NCI-H1105 treated with DMSO at 0.1 percent for 48 hours (cell line): Measurements from ENCODE around the gene L3MBTL4.

Experiments
- DNase-seq: peaks from one replicate; lab custom pipeline; 2025; lab: John Stamatoyannopoulos, UW

Gene L3MBTL4

DNA sequence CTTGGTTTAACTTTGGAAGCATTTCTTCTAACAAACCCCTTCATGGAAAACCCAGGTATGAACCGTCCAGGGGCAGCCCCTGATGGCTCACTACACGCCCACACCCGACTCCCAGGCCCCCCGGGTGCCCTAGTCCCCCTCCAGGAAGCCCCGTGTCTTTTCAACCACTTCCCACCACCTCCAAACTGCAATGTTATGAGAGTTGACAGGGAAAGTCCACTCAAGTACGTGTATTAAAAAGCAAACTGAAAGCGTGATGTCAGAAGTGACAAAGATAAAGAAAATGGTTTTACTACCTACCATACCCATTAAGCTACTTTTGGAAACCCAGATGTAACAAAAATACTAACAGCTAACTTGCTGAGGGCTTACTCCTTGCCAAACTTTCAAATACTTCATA, 51.5 kb downstream of the L3MBTL4 start:
- DNase-seq = no peak

DNA sequence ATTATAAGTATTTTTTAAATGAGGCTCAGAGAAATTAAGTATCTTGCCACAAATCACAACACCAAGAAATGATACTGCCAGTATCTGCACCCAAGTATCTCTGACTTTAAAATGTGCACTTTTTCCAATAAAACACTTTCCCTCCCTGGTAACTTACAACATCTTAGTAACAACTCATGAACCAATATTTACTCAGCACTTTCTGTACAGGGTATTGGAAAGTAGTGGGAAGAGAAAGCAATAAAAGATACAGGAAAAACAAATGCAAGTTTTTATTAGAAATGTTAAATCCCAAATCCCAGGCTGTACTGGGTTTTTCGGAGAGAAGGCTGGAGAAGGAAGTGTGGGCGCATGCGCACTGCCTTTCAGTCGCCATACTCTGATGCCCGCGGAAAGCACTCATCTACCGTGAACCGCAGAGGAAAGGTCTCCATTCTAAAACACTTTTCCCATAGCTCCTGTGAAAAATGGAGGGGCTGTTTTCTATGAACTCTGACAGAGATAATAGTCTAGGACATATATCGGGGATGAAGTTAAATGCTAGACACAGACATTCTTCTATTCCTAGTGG, 52.1 kb downstream of the L3MBTL4 start:
- DNase-seq = no peak

DNA sequence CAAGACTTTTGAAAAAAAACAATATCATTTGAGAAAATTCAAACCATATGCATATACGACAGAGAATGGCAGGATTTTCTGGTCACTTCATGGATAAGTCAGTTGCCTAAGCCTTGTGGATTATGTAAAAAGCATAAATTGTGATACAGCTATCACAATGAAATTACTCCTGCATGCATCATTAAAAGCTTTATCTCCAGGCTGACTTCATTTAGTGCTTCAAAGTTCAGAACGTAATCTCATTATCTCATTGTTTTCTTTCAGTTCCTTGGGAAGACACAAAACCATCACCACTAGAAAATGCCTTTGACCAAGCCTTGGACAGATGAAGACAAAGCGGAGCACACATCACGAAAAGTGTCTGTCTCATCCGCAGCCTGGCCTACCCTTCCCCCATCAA, 57.0 kb downstream of the L3MBTL4 start:
- DNase-seq = no peak

DNA sequence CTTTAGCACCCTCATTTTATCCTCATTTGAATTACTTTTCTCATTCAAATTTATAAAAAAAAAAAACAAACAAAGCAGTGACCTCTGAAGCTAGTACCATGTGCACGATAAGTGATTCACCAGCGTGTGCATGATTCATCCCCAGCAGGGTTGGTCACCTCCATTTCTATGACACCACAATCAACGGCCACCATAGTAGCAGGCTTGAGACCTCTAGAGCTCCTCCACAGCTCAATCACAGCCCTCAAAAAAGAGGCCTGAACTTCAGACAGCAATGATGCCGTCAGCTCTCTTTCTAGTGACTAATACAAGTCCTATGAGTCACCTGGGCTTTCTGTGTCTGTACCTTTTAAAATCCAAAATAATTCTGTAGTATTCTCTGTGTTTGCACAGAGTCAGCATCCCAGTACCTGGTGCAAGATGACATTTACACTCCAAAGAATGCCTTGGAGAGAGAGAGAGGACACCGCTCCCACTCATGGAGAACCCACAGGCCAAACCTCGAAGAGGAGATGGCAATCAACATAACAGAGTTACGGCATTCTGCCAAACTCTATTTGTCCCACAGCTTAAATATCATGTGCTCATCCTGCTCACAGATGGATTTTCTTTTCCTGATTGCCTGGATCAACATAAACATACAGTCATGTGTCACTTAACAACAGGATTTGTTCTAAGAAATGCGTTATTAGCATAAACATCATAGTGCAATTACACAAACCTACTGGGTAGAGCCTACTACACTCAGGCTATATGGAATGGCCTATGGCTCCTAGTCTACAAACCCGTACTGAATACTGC, 58.7 kb downstream of the L3MBTL4 start:
- DNase-seq = no peak

DNA sequence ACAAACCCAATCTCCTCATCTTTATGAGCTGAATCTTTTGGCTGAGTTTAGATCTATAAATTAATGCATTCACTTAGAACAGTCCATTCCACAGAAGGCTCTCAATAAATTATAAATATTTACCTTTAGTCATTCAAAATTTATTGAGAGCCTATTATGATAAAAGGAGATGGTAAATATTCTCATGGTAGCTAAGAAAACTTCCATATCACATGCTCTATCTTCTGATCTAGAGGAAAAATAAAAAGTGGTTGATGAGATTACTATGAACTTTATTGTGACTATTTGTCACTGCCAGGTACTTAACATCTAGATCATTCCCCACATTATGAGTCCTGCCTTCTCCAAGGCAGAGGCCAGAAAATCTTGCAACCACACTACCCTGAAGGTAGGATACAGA, 62.4 kb downstream of the L3MBTL4 start:
- DNase-seq = peak; percentile 18

DNA sequence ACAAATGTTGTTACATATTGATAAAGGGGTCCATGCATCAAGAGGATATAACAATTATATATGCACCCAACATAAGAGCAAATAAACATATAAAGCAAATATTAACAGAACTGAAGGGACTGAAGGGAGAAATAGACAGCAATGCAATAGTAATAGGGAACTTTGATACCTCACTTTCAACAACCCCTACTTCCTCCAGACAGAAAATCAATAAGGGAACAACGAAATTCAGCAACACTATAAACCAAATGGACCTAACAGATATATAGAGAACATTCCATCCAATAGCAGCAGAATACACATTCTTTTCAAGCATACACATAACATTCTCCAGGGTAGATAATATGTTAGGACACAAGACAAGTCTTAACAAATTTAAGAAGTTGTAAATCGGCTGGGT, 71.7 kb downstream of the L3MBTL4 start:
- no peak for DNase-seq

DNA sequence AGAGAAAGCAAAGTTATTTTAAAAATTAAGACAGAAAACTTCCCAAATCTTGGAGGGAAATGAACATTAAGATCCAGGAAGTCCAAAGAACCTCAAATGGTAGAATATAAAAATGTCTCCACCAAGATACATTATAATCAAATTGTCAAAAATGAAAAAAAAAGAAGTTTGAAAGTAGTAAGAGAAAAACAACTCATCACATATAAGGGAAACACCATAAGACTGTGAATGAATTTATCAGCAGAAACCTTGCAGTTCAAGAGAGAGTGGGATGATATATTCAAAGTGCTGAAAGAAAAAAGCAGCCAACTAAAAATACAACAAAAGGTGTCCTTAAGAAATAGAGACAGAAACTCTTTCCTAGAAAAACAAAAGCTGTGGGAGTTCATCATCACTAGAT, 73.0 kb downstream of the L3MBTL4 start:
- DNase-seq = no peak

DNA sequence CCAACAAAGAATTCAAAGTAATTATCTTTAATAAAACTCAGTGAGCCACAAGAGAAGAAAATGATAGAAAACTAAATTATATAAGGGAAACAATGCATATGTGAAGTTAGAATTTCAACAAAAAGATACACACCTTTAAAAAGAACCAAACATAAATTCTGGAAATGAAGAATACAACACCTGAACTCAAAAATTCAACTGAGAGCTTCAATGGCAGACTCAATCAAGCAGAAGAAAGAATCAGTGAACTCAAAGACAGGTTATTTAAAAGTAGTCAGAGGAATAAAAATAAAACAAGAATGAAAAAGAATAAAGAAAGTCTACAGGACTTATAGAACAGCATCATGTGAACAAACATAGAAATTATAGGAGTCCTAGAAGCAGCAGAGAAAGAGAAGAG, 73.4 kb downstream of the L3MBTL4 start:
- no peak for DNase-seq

DNA sequence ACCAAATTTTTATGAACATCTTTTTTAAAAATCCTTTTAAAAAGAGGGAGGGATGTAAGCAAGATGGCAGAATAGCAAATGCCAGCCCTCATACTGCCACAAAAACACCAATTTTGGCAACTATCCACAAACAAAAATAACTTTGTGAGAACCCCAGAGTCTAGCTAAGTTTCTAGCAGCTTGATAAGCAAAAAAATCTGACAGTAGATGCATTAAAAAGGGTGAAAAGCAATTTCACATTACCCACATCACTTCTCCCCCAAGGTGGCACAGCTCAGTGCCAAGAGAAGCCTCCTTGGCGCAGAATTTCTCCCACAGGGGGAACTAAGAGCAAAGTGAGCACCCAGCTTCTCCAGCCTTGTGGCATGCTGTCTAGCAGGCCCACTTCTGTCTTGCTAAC, 74.6 kb downstream of the L3MBTL4 start:
- DNase-seq = no peak

DNA sequence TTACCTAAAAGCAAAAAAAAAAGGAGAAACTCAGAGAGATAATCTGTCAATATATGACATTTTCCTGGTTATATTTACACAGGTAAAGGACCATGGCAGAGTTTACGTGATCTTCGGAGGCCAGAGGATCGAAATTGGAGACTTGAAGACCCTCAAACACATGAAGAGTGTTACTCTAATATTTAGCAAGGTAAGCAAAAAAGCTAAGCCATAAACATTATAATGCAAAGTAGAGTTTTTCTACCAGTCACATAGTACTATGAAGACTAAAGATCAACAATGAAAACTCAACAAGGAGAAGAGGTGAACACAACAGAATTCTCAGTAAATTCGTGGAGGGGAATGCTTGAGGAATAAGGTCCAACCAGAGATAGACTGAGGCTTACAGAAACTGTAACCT, 78.5 kb downstream of the L3MBTL4 start:
- DNase-seq = no peak

DNA sequence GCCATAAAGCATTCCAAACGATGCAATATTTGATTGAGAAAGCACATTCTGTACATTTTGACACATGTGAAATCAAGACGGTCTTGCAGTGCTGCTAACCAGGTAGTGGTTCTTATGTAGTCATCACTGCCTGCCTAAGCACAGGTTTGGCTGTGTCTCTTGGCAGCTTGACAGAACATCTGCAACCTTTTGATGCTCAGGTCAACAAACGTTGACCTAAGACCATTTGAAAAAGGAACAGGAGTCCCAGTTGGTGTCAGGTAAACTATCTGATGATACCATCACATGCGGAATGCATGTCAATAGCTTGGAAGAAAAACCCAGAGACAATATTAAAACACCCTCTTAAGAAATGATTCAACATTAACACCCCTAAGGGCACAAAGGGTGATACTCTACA, 80.7 kb downstream of the L3MBTL4 start:
- DNase-seq = no peak

DNA sequence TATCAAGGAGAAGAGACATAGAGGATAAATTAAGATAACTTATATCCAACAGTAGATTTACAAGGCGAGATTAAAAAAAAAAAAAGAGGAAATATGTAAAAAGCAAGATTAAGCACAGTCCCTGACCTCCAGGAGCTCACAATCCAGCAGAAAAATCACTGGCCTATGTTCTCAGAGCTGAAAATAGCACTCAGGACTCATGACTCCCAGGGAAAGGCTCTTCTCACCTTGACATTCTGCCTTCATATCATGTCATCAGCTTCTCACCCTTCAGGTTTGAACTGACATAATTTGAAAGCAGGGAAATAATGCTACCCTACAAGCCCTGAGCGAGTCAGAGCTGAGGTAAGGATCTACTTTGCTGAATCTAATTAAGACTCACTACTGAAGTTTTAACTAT, 82.8 kb downstream of the L3MBTL4 start:
- no peak for DNase-seq

DNA sequence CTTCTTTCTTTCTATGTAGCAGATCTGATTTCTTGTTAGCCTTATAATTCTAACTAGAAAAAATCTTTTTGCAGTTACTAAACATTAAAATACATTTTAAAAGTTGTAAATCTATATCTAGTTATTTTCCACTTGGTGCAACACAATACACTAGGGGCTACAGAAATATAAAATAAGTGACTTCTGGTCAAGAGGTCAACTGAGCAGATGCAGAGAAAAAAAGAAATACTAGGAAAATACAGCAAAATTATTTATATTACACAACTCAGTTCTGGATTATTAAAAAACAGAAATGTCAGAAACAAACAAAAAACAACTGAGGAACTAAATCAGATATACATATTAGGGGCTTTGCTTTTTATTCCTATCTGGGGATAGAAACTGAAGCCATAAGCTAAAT, 83.9 kb downstream of the L3MBTL4 start:
- DNase-seq = no peak

DNA sequence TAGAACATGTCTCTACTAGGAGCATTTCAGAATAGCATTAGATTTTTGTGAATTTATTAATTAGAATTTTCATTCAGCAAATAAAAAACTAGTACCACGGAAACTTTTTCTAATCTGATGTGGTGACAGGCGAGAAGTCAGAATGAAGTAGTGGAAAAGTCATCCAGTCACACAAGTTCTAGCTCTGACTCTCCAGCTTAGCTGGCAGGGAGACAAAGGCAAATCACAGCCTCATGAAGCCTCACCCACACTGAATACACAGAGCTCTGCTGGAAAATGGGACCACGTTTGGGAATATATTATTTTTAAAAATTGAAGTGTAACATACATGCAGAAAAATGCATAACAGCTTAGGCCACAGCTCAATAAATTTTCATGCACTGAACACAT, 86.1 kb downstream of the L3MBTL4 start:
- no peak for DNase-seq

DNA sequence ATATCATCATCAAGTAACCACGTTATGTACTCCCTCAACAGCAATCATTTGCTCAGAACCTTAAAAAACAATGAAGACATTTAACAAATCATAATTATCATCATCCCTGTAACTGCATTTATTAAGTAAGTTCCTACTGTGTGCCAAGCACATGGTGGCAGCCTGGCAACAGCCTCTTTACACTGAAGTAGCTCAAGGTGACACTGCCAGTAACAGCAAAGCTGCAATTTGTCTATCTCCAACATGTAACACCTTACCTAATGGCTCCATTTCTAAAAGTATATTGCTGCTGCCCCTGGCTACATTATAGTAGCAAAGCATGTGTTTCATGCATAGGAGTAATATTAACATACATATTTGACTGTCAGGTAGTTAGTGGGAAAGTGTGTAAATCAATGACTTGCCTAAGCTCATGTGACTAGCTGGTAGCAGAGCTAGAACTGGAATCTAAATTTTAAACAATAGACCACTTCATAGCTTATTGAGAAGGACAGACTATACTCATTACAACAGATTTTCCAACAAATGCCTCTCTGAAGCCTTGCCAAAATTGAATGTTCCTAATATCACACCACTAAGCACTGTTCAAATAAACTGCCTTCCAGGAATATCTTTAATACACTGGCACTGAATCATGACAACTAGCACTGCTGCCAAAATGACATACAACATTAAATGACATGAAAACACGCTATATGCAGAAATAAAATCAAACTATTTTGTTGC, 86.7 kb downstream of the L3MBTL4 start:
- DNase-seq = peak; percentile 68

DNA sequence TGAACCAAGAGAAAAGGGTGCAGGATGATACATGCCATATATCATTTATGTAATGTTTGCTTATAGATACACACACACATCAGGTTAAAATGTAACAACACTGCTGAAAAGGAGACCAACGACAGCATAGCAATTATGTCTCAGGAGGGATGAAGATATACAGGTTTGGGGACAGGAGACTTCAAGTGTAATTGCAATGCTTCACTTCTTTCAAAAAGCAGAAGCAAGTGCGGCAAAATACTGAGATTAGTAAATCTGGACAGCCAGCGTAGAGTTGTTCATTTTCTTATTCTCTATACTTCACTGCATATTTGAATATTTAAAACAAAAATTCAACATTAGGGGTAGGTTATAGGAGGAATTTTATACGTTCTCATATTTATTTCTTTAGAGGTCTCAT, 87.2 kb downstream of the L3MBTL4 start:
- no peak for DNase-seq

DNA sequence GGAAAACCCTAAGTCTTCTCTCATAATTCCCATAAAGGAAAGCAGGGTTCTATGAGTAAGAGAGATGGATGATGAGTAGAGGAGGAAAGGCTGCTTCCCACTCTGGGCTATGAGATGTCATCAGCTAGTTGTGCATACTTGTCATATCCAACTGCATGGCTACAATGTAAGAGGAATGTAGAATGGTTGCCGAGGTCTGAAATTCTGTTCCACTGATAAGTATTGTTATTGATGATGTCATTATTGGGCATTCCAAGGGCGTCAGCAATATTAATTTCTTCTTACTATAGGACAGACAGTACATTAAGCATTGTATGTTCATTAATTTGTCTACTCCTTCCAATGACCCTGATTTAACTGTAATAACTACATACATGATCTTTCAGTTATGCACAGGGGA, 88.1 kb downstream of the L3MBTL4 start:
- DNase-seq = no peak

DNA sequence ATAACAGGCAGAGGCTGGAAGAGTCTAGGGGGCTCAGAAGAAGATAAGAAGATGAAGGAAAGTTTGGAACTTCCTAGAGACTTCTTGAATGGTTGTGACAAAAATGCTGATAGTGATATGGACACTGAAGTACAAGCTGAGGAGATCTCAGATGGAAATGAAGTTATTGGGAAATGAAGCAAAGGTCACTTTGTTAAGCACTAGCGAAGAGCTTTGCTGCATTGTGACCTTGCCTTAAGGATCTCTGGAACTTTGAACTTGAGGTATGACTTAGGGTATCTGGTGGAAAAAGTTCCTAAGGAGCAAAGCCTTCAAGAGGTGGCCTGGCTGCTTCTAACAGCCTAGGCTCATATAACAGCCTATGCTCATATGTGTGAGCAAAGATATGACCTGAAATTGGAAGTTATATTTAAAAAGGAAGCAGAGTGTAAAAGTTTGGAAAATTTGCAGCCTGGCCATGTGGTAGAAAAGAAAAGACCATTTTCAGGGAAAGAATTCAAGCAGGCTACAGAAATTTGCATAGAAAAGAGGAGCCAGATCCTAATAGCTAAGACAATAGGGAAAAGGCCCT, 91.3 kb downstream of the L3MBTL4 start:
- no peak for DNase-seq

DNA sequence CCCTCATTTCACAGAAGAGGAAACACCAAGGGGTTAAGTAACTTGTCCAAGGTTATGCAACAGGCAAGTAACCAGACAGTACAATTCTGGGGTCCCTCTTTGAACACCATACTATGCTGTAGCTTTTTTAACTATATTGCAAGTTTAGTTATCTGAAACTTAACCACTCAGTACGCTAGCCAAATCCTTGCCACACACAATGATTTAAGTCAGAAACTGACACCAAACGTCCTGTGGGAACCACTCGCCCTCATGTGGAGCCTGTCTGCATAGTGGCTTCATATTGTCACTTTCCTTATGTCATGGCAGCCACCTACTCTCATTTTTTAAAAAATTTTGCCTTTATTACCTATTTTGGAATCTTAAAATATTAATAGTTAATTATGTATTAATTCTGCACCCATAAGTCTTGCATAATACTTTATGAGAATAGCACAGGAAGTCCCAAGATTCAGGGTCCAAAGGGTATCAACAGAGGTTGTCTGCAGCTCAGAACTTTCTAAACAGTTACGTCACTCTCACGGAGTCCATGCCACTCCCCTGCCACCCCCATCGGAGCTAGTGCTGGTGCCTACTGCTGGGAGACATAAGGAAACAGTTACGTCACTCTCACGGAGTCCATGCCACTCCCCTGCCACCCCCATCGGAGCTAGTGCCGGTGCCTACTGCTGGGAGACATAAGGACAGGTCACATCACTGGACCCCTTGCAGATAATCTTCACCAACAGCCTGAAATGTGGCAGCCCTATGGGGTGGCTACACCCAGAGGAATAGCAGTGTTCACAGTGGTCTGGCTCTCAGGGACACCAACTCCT, 99.0 kb downstream of the L3MBTL4 start:
- DNase-seq = no peak

DNA sequence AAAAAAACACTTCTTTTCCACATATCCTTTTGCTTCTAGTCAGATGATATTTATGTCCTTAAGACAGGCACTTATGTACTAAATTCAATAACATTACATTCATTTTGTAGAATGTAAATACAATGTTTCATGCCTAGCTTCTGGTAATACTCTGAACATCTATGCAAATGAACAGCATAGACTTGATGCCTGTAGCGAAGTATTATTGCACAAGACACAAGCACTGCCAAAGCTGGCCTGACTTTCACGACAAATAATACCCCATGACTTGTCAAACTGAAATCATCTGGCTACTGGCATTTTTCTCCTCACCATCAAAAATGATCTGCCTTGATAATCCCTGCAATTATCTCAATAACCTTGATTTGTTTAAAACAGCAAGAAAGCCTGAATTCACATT, 101.3 kb downstream of the L3MBTL4 start:
- no peak for DNase-seq

DNA sequence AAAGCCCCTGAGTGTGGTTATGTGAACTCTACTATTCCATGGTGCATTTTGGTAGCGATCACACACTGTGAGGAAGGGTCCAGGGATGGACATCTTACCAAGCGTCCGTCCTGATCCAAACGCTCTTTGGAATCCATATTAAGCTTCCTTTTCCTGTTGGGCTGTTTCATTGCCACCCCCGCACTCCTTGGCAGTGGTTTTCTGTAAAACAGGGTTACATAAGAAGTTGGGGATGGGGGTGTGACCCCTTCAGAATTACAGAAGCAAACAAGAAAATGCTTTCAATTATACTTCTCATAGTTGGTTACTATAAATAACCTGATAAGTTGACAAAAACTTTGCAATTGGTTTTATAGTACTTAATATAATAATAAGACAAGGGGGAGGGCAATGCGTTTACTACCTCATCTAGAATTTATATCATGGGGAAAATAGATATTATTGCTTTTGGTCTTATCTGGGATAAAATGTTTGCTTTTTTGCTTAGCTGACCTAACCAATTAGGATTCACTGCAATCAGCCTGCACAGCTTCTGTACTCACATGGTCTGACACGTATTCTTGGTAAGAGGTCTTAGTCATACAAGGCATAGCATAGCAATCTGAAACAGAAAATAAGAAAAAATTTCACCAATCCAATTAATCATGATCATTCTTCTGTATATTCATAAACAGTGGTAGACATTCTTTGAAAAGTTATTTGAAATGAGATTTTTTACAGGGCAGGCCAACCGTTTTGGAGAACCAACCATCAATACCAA, 103.1 kb downstream of the L3MBTL4 start:
- DNase-seq = no peak
